Measurements from ENCODE around the gene SLC22A23. TPM values are rescaled to one million over a fixed set of nuclear protein-coding genes. Genes with fewer than 3 reads are reported as not detected.
A peak's percentile ranks its signal among the peaks of the same experiment; 100 is the strongest.

SLC22A23 gene
- polyA plus RNA-seq, 4 donors: 9.8 to 12.4 (median 11.4) TPM

DNA sequence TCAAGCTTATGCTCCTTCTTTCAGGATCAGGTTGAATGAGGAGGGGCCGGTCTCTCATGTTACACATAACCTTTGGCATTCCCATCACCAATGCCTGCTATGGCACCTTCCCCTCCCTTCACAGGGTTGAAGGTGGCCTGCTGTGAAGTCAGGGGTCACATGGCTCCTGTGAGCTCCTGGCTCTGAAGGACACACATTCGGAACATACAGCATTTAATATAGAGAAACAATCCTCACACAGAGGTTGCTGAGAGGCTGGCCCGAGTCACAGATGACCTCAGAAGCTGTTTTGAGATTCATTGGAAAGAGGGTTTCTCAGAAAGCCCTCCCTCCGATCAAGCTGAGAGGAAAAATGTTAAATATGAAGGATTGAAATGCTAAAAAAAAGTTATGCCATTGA, 116.0 kb downstream of the SLC22A23 start:
- no peak for DNase-seq (ENCODE audit: low read depth in 4 of 4, low spot score in 3 of 4)

DNA sequence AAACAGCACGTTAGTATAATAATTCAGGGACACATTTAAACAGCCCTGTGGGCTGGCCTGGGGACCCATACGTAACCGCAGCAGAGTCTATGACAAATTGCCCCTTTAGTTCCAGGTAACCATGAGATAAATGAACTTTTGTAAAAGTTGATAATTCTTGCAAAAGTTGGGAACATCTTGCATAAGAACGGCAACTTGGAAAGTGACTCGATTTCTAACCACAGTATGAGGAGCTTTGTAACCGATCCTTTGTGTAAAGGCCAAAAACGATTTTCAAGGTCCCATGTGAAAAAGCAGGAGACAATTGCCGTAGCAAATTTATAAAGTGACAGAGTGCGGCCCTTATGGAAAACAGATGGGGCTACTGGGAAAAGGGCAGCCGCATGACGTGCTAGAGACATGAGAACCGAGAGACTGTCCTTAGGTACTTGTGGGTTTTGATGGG, 116.5 kb downstream of the SLC22A23 start:
- DNase-seq (ENCODE audit: low read depth in 4 of 4, low spot score in 3 of 4): no peak

DNA sequence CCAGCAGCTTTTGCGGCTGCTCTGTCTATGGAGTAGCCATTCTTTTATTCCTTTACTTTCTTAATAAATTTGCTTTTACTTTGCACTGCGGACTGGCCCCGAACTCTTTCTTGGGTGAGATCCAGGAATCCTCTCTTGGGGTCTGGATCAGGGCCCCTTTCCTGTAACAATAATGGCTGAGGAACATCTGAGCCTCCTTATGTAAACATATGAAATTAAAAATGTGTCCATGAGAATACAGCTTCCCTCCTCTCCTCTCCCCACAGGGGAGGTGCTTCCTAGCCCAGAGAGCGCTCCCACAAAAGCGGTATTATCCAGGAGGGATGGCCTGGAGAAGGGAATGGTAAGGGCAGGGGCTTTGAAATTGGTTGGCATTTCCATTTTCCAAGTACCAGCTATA, 117.0 kb downstream of the SLC22A23 start:
- DNase-seq (ENCODE audit: low read depth in 4 of 4, low spot score in 3 of 4): no peak

DNA sequence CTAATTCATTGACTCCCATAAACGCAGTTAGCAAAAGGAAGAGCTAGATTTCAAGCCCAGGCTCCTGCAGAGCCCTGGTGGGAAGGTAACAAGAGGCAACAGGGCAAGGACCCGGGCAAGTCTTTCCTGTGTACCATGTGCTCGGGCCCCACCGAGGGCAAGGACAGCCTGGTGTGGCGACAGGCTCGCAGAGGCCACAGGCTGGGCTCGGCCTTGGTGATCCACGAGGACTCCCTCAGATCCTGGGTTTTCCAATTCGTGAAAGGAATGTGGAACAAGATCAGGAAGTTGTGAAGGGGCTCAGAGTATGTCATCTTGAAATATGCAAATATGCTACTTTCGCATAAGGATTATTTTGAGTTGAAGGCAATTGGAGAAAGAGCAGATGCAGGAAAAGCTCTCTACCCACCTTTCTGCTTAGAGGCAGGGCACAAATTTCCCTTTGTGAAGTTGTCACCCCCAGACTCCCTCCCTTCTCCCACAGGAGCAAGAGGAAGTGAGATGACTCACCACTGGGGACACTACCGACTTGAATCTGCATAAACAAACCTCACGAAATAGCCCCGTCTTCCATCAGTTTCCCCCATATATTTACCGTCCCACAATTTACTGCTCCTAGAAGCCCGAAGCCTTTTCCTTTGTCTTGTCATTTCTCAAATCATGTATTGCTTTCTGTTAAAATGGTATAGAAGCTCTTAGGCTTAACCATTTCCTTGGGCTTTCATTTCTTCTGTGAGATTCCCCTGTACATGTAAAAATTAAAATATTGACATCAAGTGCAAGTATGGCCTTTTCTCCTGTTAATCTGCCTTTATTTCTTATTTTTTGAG, 119.1 kb downstream of the SLC22A23 start:
- DNase-seq (ENCODE audit: low read depth in 4 of 4, low spot score in 3 of 4): no peak

DNA sequence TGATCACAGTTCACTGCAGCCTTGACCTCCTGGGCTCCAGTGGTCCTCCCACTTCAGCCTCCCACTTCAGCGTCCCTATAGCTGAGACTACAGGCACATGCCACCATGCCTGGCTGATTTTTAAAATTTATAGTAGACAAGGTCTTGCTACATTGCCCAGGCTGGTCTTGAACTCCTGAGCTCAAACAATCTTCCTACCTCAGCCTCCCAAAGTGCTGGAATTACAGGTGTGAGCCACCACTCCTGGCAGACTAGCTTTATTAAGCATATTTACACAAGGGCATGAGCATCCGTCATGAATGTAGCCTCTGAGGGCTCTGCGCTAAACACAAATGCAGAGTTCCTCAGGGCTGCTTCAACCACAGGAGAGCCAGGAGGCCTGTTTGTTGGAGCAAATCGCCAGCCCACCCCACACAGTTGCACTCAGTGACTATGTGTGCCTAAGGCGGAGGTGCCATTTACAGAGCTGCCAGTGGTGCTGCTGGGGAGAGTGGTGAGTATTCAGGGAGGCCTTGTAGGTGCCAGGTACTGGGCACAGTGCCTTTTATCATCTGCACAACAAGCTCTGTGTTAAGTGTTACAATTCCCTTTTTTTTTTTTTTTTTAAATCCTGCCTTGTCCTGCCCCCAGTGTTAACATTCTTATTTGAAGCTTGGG, 119.9 kb downstream of the SLC22A23 start:
- DNase-seq (ENCODE audit: low read depth in 4 of 4, low spot score in 3 of 4): no peak

DNA sequence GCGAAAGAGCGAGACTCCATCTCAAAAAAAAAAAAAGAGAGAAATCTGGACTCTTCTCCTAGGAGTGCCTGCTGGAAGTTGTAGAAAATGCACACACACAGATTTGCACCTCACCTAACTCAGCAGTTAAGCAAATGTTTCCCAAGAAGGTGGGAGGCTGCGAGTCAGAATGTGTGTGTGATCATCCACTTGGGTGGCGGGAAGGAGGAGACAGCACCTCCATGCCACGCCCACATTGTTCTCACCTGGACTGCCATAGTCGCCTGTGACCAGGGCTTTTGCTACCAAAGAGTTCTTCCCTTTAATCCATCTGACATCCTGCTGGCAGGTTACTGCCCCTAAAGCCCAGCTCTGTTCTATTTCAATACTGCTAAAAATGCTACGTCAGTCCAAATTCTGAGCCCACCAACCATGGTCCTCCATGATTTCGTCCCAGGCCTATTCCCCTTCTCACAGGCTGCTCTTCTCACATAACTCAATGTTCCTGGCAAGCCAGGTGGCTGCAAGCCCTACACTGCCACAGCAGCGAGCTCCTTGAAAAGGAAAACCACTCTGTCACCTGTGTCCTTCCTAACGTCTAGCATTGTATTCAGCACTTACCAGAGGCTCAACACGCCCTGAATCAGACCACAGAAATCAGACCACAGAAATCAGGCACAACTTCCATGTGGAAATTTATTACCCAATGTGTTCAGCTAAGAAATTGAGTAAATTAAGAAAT, 120.6 kb downstream of the SLC22A23 start:
- no peak for DNase-seq (ENCODE audit: low read depth in 4 of 4, low spot score in 3 of 4)

DNA sequence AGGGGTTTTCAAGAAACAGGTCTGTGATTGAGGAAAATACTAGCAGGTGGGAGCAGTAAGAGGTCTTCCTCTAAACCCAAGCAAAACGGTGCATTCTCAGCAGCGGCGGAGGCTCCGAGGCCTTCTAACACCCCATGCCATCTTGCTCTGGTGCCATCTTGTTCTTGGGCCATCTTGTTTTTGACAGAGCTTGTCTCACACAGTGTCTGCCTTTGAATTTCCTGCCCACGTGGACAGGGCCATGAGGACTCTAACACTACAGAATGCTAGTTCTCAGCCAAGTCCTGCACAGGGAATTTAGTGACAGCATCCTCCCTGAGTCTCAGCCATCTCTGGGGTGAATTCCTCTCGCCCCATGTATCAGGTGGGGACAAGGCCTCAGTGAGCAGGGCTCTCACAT, 121.7 kb downstream of the SLC22A23 start:
- DNase-seq (ENCODE audit: low read depth in 4 of 4, low spot score in 3 of 4): no peak

DNA sequence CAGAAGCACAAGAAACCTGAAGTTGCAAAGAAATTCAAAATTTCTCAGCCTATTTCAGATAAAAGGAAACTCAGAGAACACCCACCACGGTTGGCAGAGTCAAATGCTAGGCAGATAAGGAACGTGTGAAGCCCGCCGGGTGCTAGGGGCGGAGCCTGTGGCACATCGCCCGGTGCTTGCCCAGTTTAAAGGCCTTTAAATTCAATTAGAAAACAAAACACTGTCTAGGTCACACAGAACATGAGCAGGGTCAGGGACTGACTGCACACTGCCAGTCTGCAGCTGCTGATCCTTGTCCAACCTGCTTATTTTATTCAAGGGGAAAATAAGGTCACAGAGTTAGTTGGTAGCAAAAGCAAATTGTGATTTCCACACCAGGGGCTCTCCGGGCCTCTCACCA, 122.3 kb downstream of the SLC22A23 start:
- DNase-seq (ENCODE audit: low read depth in 4 of 4, low spot score in 3 of 4): no peak

DNA sequence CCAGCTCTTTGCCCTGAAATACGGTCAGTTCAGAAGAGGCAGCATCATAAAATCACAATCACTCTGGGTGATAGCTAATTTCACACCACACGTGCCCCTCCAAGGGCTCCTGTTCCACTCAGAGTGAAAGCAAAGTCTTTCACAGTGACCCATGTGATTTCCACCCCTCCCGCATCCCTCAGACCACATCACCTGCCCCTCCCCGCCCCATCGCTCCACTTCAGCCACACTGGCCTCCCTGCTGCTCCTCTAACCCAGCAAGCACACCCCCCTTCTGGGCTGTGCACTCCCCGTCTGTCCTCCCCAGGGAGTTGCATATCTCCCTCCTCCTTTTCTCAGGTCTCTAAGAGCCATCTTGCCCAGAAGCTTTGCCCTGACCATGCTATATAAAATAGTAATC, 123.6 kb downstream of the SLC22A23 start:
- DNase-seq (ENCODE audit: low read depth in 4 of 4, low spot score in 3 of 4): no peak

DNA sequence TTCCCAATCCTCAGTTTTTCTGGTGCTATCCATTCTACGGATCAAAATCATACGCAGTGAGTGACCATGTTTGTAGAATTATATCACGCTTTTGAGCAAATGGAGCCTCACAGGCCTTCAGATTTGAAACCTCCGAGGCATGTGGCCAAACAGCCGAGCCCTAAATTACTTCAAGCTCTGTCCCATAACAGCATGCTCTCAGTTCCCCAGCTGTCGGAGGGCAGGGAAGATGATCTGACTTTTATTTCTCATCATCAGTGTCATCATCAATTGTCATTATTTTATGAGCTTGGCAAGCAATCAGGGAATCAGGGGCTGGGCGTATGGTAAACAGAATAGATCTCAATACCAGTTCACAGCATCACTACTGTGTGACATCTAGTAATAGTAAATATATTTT, 124.9 kb downstream of the SLC22A23 start:
- DNase-seq (ENCODE audit: low read depth in 4 of 4, low spot score in 3 of 4): no peak

DNA sequence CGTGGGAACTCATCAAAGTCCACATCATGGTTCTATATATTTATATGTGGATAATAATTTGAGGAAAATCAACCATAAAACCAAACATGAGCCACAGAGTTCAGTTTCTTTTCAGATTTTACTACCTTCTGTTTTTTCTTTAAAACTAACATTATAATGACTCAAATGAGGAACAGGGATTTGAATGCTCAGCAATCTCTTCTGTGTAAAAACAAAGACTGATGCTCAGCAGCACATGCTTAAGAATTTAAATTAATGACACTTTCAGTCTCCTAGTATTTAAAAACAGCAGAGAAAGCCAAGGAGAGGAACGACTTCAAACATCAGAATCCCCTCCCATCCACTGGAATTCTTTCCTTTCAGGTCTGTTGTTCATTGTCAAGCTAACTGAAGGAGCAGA, 125.4 kb downstream of the SLC22A23 start:
- DNase-seq (ENCODE audit: low read depth in 4 of 4, low spot score in 3 of 4): no peak

DNA sequence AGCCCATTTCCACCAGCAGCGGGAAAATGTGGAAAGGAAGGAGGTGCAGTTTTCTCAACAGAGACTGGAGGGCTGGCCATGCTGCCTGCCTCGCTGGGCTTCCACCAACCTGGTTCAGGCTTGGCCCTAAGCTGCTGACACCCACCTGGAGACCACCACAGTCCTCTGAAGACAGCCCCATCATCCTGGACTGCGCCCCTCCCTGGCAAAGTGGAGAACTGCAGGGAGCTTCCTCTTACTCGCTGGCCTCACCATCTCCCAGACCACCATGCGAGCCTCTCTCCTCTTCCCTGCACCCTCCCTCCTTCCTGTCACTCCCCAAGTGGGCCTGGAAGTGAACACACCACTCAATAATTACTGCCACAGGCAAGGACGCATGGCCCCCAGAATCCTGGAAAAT, 126.7 kb downstream of the SLC22A23 start:
- DNase-seq (ENCODE audit: low read depth in 4 of 4, low spot score in 3 of 4): no peak

DNA sequence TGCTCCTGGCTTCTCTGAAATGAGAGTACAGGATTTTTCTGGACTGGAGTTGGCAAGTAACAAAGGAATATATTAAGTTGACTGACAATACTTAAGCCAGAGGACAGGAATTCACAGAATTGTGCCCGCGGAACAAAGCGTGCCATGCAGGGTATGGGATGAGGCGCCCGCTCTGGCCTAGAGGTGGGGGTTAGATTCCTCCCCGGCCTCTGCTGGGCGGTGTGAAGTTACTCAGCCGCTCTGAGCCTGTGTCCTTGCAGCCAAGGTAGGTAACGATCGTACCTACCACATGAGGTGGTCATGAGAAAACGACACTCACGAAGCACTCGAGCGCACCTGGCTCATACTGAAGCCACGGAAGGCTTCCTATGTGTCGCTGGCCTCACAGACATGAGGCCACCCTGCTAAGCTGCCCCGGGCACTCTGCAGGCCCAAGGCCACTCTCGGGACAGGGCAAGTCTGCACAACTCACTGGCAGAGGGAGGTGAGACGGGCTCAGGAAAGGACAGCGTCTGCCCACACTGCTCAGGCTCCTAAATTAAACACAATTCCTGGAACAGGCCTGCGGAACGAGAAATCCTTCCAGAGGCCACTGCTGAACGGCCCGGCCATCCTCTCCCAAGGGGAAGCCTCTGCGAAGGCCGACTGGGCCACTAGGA, 127.3 kb downstream of the SLC22A23 start:
- DNase-seq (ENCODE audit: low read depth in 4 of 4, low spot score in 3 of 4): no peak

DNA sequence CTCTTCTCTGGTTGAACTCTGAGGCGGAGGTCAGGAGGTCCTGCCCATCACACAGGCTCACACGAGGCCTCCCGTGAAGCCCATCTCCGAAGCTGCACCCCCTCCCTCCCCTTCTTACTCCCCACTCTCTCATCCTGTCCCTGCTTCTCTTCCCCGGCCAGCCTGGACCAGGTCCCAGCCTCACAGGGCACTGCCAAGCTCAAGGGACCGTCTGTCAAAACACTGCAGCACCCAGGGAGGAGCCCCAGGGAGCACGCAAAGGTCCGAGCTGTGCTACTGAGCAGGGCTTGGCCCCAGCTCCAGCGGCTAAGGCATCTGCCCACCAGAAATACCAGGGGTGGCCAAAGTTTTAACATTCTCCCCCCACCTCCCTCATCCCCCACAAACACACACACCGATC, 128.1 kb downstream of the SLC22A23 start:
- no peak for DNase-seq (ENCODE audit: low read depth in 4 of 4, low spot score in 3 of 4)

DNA sequence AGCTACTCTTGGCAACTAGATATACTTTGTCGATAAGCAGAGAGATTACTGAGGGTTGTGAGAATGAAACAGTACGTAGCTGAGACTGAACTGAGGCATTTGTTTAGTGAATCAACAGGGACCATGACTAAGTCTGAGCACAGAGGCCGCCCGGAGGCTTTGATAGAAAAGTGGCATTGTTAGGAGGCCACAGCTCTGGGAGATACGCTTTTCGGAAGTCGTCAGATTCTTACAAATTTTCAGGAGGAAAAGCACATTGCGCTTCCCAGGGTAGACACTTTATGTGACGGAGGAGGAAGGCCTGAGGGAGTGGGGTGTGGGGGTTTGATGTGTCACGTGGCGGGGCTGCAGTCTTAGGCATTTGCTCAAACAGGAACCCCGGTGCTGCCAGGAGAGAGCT, 128.7 kb downstream of the SLC22A23 start:
- no peak for DNase-seq (ENCODE audit: low read depth in 4 of 4, low spot score in 3 of 4)

DNA sequence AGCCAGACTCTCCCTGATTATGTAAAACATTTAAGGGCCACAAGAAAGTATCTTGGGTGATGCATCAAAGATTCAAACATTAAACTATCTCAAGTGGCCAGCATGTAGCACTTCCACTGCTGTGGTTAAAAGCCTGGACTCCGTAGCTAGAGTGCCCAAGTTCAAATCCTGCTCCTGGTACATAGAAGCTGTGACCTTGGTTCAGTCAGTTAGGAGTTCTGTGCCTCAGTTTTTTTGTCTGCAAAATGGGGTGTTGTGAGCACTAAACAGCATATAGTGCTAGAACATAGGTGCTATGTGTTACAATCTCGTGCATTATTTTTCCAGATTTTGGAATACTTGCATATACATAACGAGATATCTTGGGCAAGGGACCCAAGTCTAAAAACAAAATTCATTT, 129.4 kb downstream of the SLC22A23 start:
- no peak for DNase-seq (ENCODE audit: low read depth in 4 of 4, low spot score in 3 of 4)

DNA sequence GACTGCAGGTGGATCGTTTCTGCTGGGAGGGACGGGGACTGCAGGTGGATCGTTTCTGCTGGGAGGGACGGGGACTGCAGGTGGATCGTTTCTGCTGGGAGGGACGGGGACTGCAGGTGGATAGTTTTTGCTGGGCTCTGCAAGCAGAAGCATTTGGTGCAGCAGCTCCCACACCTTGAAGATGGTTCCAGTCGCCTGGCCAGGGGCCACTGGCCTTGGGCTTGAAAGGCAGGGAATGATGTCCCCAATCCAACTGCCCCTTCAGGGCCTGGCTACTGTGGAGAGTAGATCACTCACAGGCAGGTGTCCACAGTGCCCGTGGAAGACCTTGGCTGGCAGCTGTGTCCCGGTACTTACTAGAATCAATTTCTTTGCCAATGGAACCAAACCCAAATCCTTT, 129.9 kb downstream of the SLC22A23 start:
- no peak for DNase-seq (ENCODE audit: low read depth in 4 of 4, low spot score in 3 of 4)

DNA sequence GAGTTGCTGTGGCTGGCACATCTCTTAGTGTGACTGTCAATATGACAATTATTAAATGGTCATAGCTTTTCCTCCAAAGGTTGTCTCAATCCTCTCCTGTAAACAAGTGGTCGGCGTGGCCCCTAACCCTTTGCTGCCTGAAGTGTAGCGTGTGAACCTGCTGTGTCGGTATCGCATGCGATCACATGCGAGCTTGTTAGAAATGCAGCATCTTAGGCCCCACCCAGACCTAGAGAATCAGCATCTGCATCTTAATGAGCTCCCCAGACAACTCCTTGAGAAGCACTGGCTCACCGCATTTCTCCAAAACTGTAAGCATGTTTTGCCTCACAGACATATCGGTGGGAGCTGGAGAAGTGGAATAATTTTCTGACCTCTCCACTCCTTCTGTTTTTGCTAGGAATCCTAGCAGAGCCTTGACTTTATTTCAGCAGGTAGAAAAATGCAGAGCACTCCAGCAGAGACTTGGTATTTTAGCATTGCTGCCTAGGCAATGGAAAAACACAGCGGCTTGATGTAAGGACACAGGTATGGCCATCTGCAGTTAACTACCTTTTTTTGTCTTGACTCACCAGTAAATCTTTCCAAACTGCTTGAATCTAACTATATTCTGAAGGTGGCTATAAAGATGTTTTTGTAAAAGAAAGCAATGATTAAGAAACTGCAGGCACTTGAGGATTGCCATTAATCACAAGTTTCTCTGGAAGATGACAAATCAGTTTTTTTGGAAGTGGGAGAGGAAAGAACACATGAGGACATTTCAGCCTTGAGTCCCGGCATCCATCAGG, 130.5 kb downstream of the SLC22A23 start:
- DNase-seq (ENCODE audit: low read depth in 4 of 4, low spot score in 3 of 4): no peak

DNA sequence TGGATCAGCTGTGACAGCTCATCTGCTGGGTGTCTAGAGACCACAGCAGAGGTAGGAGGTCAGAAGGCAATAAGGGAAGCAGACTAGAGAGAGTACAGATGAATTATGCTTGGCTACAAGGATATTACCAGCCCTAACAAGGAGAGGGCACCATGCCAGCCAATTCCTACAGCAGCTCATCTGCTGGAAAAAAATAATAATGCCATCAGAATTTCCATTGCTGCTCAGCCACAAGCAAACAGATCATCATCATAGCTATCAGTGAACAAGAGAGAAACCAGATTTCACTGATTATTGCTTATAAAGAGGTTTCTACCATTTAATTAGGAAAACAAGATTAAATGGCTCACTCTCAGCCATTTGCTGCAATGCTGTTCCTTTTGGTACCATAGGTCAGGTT, 131.6 kb downstream of the SLC22A23 start:
- no peak for DNase-seq (ENCODE audit: low read depth in 4 of 4, low spot score in 3 of 4)

DNA sequence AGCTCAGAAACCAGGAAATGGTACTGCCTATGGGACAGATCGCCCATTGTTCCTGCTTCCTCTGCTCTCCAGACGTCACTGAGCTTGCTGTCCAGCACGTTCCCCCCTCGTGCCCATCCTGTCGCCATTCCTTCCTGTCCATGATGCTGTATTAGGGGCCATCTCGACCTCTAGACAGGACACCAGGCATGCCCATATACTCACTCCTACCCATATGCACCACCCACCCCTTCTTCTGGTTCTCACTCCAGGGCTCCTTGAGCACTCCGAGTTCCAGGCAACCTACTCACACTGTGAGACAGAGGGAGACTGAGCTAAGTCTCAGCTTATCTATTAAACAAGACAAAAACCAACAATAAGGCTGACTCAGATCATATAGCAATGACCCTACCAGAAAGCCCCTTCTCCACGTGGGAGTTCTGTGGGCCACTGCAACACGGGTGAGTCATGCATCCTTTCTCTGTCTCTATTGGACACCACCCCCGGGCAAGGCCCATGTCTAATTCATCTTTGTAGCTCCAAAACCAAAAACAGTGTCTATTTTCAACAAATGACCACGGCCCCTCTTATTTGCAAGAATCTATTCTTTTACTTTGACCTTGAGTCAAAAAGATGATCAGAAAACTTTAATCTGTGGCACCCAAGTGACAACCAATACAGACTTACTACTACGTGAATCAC, 132.4 kb downstream of the SLC22A23 start:
- DNase-seq (ENCODE audit: low read depth in 4 of 4, low spot score in 3 of 4): peak in 1 of 4 donors; percentile 13
